ENCODE measurements around the gene UPP2.

Gene UPP2

DNA sequence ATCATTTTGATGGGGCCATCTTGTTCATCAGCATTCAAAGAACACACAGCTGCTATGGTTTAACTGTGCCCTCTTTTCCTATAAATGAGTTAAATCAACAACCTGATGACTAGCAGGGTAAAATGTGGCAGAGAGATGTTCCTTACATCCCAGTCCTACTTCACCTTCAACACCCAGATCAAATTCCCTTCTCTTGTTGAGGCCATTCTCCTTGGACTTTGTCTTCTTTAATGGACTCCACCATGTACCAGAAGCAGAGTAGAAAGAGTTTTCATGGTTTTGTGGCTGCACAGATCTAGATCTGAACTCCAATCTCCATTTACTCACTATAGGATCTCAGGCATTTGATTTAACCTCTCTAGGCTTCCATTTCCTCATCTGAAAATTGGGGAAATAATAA lies 6.4 kb upstream of the UPP2 start:
- TF ChIP-seq FOXP2 (optimal IDR thresholded peaks at IDR 0.05; ENCODE audit: borderline replicate concordance, extremely low read depth, extremely low read length, insufficient read depth) (no peak), TAF1 (IDR thresholded peaks at IDR 0.05; ENCODE audit: borderline replicate concordance, insufficient read depth, low read length) (no peak), POLR2AphosphoS5 (IDR thresholded peaks at IDR 0.05; ENCODE audit: low read depth, low read length) (no peak), SIN3A (IDR thresholded peaks at IDR 0.05; ENCODE audit: borderline replicate concordance, insufficient read depth, low read length) (no peak)
- TF ChIP-seq, protein P1, sequence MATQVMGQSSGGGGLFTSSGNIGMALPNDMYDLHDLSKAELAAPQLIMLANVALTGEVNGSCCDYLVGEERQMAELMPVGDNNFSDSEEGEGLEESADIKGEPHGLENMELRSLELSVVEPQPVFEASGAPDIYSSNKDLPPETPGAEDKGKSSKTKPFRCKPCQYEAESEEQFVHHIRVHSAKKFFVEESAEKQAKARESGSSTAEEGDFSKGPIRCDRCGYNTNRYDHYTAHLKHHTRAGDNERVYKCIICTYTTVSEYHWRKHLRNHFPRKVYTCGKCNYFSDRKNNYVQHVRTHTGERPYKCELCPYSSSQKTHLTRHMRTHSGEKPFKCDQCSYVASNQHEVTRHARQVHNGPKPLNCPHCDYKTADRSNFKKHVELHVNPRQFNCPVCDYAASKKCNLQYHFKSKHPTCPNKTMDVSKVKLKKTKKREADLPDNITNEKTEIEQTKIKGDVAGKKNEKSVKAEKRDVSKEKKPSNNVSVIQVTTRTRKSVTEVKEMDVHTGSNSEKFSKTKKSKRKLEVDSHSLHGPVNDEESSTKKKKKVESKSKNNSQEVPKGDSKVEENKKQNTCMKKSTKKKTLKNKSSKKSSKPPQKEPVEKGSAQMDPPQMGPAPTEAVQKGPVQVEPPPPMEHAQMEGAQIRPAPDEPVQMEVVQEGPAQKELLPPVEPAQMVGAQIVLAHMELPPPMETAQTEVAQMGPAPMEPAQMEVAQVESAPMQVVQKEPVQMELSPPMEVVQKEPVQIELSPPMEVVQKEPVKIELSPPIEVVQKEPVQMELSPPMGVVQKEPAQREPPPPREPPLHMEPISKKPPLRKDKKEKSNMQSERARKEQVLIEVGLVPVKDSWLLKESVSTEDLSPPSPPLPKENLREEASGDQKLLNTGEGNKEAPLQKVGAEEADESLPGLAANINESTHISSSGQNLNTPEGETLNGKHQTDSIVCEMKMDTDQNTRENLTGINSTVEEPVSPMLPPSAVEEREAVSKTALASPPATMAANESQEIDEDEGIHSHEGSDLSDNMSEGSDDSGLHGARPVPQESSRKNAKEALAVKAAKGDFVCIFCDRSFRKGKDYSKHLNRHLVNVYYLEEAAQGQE (IDR thresholded peaks at IDR 0.05; ENCODE audit: insufficient read depth in 1 of 2, low read depth in 2 of 2, low read length in 2 of 2), result no peak

DNA sequence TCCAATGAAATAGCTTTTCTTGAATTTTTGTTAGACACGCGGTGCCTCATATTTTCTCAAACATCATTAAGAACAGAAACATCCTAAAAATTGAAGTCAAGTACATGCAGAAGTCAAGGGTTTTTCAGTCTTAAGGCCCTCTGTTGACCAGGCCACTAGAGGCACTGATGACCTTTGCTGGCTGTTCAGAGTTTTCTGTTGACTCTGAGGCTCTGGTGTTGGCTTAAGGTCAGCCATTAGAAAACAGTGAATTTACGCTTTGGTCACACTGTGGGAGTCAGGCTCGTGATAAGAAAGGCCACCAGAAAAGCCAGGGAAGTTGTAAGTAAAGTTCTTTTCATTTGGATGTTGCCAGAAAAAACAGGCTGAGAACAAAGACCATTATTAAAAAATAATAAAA lies 5.8 kb upstream of the UPP2 start:
- TF ChIP-seq POLR2AphosphoS5 (IDR thresholded peaks at IDR 0.05; ENCODE audit: low read depth, low read length), result no peak

DNA sequence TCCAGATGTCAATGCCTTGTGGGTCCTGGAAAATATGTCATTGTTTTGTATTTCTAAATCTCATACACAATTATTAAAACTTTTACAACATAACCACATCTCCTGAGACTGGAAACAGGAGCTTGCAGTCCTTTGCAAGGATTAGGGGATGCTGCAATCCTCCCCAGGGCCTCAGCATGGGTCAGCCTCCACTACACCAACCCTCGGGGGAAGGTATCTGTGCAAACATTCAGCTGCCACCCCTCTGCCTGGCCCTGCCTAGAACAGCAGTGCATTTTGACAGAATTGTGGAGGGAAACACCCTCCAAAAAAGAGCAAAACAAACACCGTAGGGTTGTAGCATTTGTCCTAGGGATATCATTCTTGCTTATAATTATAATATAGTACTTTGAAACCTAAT lies 4.2 kb upstream of the UPP2 start:
- no peak for TF ChIP-seq SIN3A (IDR thresholded peaks at IDR 0.05; ENCODE audit: borderline replicate concordance, insufficient read depth, low read length)
- TF ChIP-seq, protein P1 (IDR thresholded peaks at IDR 0.05; ENCODE audit: insufficient read depth in 1 of 2, low read depth in 2 of 2, low read length in 2 of 2), result no peak
- no peak for TF ChIP-seq FOXP2 (optimal IDR thresholded peaks at IDR 0.05; ENCODE audit: borderline replicate concordance, extremely low read depth, extremely low read length, insufficient read depth)
- TF ChIP-seq POLR2AphosphoS5 (IDR thresholded peaks at IDR 0.05; ENCODE audit: low read depth, low read length), result no peak
- no peak for TF ChIP-seq TAF1 (IDR thresholded peaks at IDR 0.05; ENCODE audit: borderline replicate concordance, insufficient read depth, low read length)

DNA sequence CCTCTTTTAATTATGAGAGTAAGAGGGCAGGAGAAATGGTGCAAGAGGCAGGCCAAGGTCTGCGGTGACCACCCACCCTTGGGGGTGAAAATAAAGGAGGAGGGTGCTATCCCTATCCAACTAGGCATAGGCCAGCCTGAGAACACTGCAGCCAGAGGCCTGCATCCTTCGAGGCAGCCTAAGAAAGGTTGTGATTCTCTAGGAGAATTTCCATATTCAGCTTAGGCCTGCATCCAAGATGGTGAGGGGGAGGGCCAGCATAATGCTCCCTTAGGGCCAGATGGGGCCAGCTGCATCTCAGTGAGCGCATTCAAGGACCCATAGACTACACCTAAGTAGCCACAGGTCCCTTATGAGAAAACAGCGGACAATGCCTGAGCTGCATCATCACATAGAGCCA lies 3.5 kb upstream of the UPP2 start:
- TF ChIP-seq SIN3A (IDR thresholded peaks at IDR 0.05; ENCODE audit: borderline replicate concordance, insufficient read depth, low read length) (no peak), POLR2AphosphoS5 (IDR thresholded peaks at IDR 0.05; ENCODE audit: low read depth, low read length) (no peak), FOXP2 (optimal IDR thresholded peaks at IDR 0.05; ENCODE audit: borderline replicate concordance, extremely low read depth, extremely low read length, insufficient read depth) (no peak), TAF1 (IDR thresholded peaks at IDR 0.05; ENCODE audit: borderline replicate concordance, insufficient read depth, low read length) (no peak)
- TF ChIP-seq, protein P1 (IDR thresholded peaks at IDR 0.05; ENCODE audit: insufficient read depth in 1 of 2, low read depth in 2 of 2, low read length in 2 of 2), result no peak

DNA sequence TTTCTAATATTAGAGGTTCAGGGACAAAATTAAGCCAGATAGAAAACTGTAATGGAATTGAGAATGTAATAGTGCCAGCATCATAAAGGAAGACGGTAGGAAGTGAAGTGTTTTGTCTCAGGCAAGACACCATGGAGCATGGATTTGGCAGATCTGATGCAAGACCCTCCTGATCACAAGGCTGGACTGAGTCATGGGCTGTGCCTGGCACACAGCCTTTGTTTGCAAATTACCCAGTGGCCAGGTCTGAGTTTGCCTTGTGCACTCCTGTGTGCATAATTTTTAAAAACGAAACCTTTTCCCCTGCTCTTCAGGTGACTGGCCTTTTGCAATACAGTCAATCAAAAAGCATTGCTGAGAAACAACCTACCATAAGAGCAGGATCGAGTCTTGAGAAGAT lies 2.0 kb upstream of the UPP2 start:
- TF ChIP-seq POLR2AphosphoS5 (IDR thresholded peaks at IDR 0.05; ENCODE audit: low read depth, low read length), result no peak
- TF ChIP-seq TAF1 (IDR thresholded peaks at IDR 0.05; ENCODE audit: borderline replicate concordance, insufficient read depth, low read length), result no peak
- no peak for TF ChIP-seq FOXP2 (optimal IDR thresholded peaks at IDR 0.05; ENCODE audit: borderline replicate concordance, extremely low read depth, extremely low read length, insufficient read depth)
- no peak for TF ChIP-seq SIN3A (IDR thresholded peaks at IDR 0.05; ENCODE audit: borderline replicate concordance, insufficient read depth, low read length)
- TF ChIP-seq, protein P1 (IDR thresholded peaks at IDR 0.05; ENCODE audit: insufficient read depth in 1 of 2, low read depth in 2 of 2, low read length in 2 of 2), result no peak

Data from PFSK-1 (cell line).